ENCODE data around the gene SLC22A12.

SLC22A12 gene

GRCh38 chr11:64601605-64602465, 10.8 kb downstream of the SLC22A12 start:
- Histone ChIP-seq H3K36me3 (replicated peaks; ENCODE audit: insufficient read depth, low read length) (no peaks in the 10 kb centered on the region), H3K9ac (ENCODE audit: low read length) (no peak overlapping the region), H3K79me2 (ENCODE audit: low read length) (no peaks in the 10 kb centered on the region), H3K27ac (ENCODE audit: low read length) (no peak overlapping the region), H2AFZ (ENCODE audit: low read length) (no peak overlapping the region), H3K27me3 (replicated peaks; ENCODE audit: insufficient read depth, low read length) (peaks cover 91% of the 10 kb centered on the region), H3K9me3 (replicated peaks; ENCODE audit: insufficient read depth, low read length) (no peaks in the 10 kb centered on the region), H3K4me1 (ENCODE audit: low read length) (no peaks in the 10 kb centered on the region), H4K20me1 (ENCODE audit: insufficient read depth, low read length) (no peaks in the 10 kb centered on the region), H3K9me2 (replicated peaks; ENCODE audit: insufficient read depth, low read length) (no peaks in the 10 kb centered on the region), H3K4me3 (ENCODE audit: low read length) (no peak overlapping the region), H3F3A (ENCODE audit: insufficient read depth, low read length) (no peaks in the 10 kb centered on the region), H3K4me2 (ENCODE audit: low read depth, low read length) (no peak overlapping the region)
- no peak for DNase-seq
- TF ChIP-seq EZH2phosphoT487 (IDR thresholded peaks at IDR 0.05; ENCODE audit: low read length) (no peak), CTCF (IDR thresholded peaks at IDR 0.05; ENCODE audit: low read length) (no peak), EZH2 (optimal IDR thresholded peaks at IDR 0.05; ENCODE audit: low read depth, low read length) (no peak)

GRCh38 chr11:64602466-64603070, 11.5 kb downstream of the SLC22A12 start:
- Histone ChIP-seq H3K9me2 (replicated peaks; ENCODE audit: insufficient read depth, low read length) (no peaks in the 10 kb centered on the region), H3K9me3 (replicated peaks; ENCODE audit: insufficient read depth, low read length) (no peaks in the 10 kb centered on the region), H3K9ac (ENCODE audit: low read length) (no peak overlapping the region), H2AFZ (ENCODE audit: low read length) (no peak overlapping the region), H3K79me2 (ENCODE audit: low read length) (no peaks in the 10 kb centered on the region), H3F3A (ENCODE audit: insufficient read depth, low read length) (no peaks in the 10 kb centered on the region), H3K4me2 (ENCODE audit: low read depth, low read length) (no peak overlapping the region), H3K4me1 (ENCODE audit: low read length) (no peaks in the 10 kb centered on the region), H3K4me3 (ENCODE audit: low read length) (no peak overlapping the region), H3K27me3 (replicated peaks; ENCODE audit: insufficient read depth, low read length) (peaks cover 92% of the 10 kb centered on the region), H4K20me1 (ENCODE audit: insufficient read depth, low read length) (no peaks in the 10 kb centered on the region), H3K27ac (ENCODE audit: low read length) (no peak overlapping the region), H3K36me3 (replicated peaks; ENCODE audit: insufficient read depth, low read length) (no peaks in the 10 kb centered on the region)
- TF ChIP-seq EZH2 (optimal IDR thresholded peaks at IDR 0.05; ENCODE audit: low read depth, low read length), result no peak
- no peak for TF ChIP-seq EZH2phosphoT487 (IDR thresholded peaks at IDR 0.05; ENCODE audit: low read length)
- TF ChIP-seq CTCF (IDR thresholded peaks at IDR 0.05; ENCODE audit: low read length), result no peak
- no peak for DNase-seq

GRCh38 chr11:64603411-64604110, 12.5 kb downstream of the SLC22A12 start:
- H3K79me2 ChIP-seq (ENCODE audit: low read length), result no peaks in the 10 kb centered on the region
- H2AFZ ChIP-seq (ENCODE audit: low read length), result no peak overlapping the region
- peaks cover 92% of the 10 kb centered on the region for H3K27me3 ChIP-seq (replicated peaks; ENCODE audit: insufficient read depth, low read length)
- no peaks in the 10 kb centered on the region for H3K9me2 ChIP-seq (replicated peaks; ENCODE audit: insufficient read depth, low read length)
- no peak overlapping the region for H3K27ac ChIP-seq (ENCODE audit: low read length)
- no peak for TF ChIP-seq CTCF (IDR thresholded peaks at IDR 0.05; ENCODE audit: low read length)
- TF ChIP-seq EZH2phosphoT487 (IDR thresholded peaks at IDR 0.05; ENCODE audit: low read length), result no peak
- no peak for TF ChIP-seq EZH2 (optimal IDR thresholded peaks at IDR 0.05; ENCODE audit: low read depth, low read length)
- no peaks in the 10 kb centered on the region for H4K20me1 ChIP-seq (ENCODE audit: insufficient read depth, low read length)
- H3K36me3 ChIP-seq (replicated peaks; ENCODE audit: insufficient read depth, low read length), result no peaks in the 10 kb centered on the region
- no peaks in the 10 kb centered on the region for H3K4me1 ChIP-seq (ENCODE audit: low read length)
- H3F3A ChIP-seq (ENCODE audit: insufficient read depth, low read length), result no peaks in the 10 kb centered on the region
- no peak overlapping the region for H3K4me3 ChIP-seq (ENCODE audit: low read length)
- no peak overlapping the region for H3K4me2 ChIP-seq (ENCODE audit: low read depth, low read length)
- DNase-seq, result no peak
- H3K9me3 ChIP-seq (replicated peaks; ENCODE audit: insufficient read depth, low read length), result no peaks in the 10 kb centered on the region
- H3K9ac ChIP-seq (ENCODE audit: low read length), result no peak overlapping the region

Data from MM.1S (cell line).